NB4 (cell line): ENCODE data around the gene ANKRD13C.

Source experiments
- CTCF ChIP-seq: IDR thresholded peaks from one replicate; pipeline ENCODE4 v1.5.1; 2012; ENCODE audit warnings: low read depth, low read length
- MYC ChIP-seq: IDR thresholded peaks from 2 replicates; pipeline ENCODE4 v1.6.1; 2011; ENCODE audit warnings: low read depth, low read length
- POLR2A ChIP-seq: IDR thresholded peaks from 2 replicates; pipeline ENCODE4 v1.6.1; 2011; ENCODE audit warnings: mild to moderate bottlenecking; ENCODE audit not compliant: insufficient read length; ENCODE audit errors: extremely low read depth
- TF ChIP-seq, protein P1 (sequence below): IDR thresholded peaks from 2 replicates; pipeline ENCODE4 v1.6.1; 2011; ENCODE audit warnings: low read depth, low read length

DNA sequence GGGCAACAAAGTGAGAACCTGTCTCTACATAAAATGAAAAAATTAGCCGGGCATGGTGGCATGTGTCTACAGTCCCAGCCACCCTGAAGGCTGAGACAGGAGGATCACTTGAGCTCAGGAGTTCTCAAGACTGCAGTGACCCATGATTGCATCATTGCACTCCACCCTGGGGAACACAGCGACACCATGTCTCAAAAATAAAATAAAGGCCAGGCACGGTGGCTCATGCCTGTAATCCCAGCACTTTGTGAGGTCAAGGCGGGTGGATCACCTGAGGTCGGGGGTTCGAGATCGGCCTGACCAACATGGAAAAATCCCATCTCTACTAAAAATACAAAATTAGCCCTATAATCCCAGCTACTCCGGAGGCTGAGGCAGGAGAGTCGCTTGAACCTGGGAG lies 20.1 kb downstream of the ANKRD13C start:
- TF ChIP-seq CTCF, result no peak
- no peak for TF ChIP-seq POLR2A
- TF ChIP-seq, protein P1, sequence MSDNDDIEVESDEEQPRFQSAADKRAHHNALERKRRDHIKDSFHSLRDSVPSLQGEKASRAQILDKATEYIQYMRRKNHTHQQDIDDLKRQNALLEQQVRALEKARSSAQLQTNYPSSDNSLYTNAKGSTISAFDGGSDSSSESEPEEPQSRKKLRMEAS, result no peak
- no peak for TF ChIP-seq MYC
